Bronchial epithelial cell (primary cell): ENCODE results near the gene D2HGDH. TPM values are rescaled to one million over a fixed set of nuclear protein-coding genes. Genes with fewer than 3 reads are reported as not detected.

Experiments used
- DNase-seq: peaks from one replicate; pipeline ENCODE4 v3.0.0-alpha.2; 2010; ENCODE audit warnings: low read depth
- FAIRE-seq: peaks from 2 replicates; lab custom pipeline; 2011; peaks lifted over from hg19 to GRCh38; lab: Jason Lieb, UNC
- H3K27me3 ChIP-seq: 2 replicates; pipeline ENCODE4 v1.5.1; 2011; ENCODE audit warnings: low read length; ENCODE audit not compliant: control insufficient read depth, insufficient read depth
- H3K36me3 ChIP-seq: 2 replicates; pipeline ENCODE4 v1.5.1; 2011; ENCODE audit warnings: low read length; ENCODE audit not compliant: control insufficient read depth, insufficient read depth
- H3K4me3 ChIP-seq: 2 replicates; pipeline ENCODE4 v1.5.1; 2011; ENCODE audit warnings: mild to moderate bottlenecking, low read depth, low read length, control low read depth
- CTCF ChIP-seq: IDR thresholded peaks from 2 replicates; pipeline ENCODE4 v1.5.1; 2011; ENCODE audit warnings: mild to moderate bottlenecking, moderate library complexity, low read length, control low read depth, inconsistent platforms; ENCODE audit not compliant: insufficient read depth, severe bottlenecking
- total RNA-seq: library from RNA; depleted of rRNA; stranded (reverse); fragments of >200 nt; gene quantifications from 2 replicates; pipeline ENCODE4 v1.2.1, GENCODE V29; 2014

Gene D2HGDH
- total RNA-seq, 1 donor from 2014 or later, result 10.3 TPM

- DNase-seq, result no peak
- TF ChIP-seq CTCF, result no peak
- Histone ChIP-seq H3K4me3 (no peak overlapping the region), H3K36me3 (peaks cover 20% of the 10 kb centered on the region), H3K27me3 (no peaks in the 10 kb centered on the region)
- no peak for FAIRE-seq
Measured at GRCh38 chr2:241745276-241745675, 10.8 kb downstream of the D2HGDH start.

- no peak for DNase-seq
- TF ChIP-seq CTCF, result no peak
- H3K4me3 ChIP-seq, result no peak overlapping the region
- peaks cover 22% of the 10 kb centered on the region for H3K36me3 ChIP-seq
- no peak for FAIRE-seq
- no peaks in the 10 kb centered on the region for H3K27me3 ChIP-seq
Measured at GRCh38 chr2:241746084-241746483, 11.7 kb downstream of the D2HGDH start.

GRCh38 chr2:241748468-241749256 is 14.2 kb downstream of the D2HGDH start:
- no peak for TF ChIP-seq CTCF
- peaks cover 19% of the 10 kb centered on the region for H3K36me3 ChIP-seq
- H3K4me3 ChIP-seq, result no peak overlapping the region
- no peak for FAIRE-seq
- no peak for DNase-seq
- H3K27me3 ChIP-seq, result no peaks in the 10 kb centered on the region

- no peak for TF ChIP-seq CTCF
- DNase-seq, result no peak
- Histone ChIP-seq H3K27me3 (no peaks in the 10 kb centered on the region), H3K36me3 (peaks cover 13% of the 10 kb centered on the region), H3K4me3 (no peak overlapping the region)
- no peak for FAIRE-seq
Measured at GRCh38 chr2:241750076-241750840, 15.8 kb downstream of the D2HGDH start.

- peaks cover 17% of the 10 kb centered on the region for H3K36me3 ChIP-seq
Measured at GRCh38 chr2:241751152-241751551, 16.7 kb downstream of the D2HGDH start.

More at GRCh38 chr2:241751152-241751551, 16.7 kb downstream of the D2HGDH start:
- Histone ChIP-seq H3K27me3 (no peaks in the 10 kb centered on the region), H3K4me3 (no peak overlapping the region)
- TF ChIP-seq CTCF, result no peak
- DNase-seq (no peak), FAIRE-seq (no peak)
